GM20000 (cell line): ENCODE results near the gene CUL7.
A peak's percentile ranks its signal among the peaks of the same experiment; 100 is the strongest.

Experiments
- DNase-seq: peaks from one replicate; pipeline ENCODE4 v3.0.0; 2012; ENCODE audit warnings: low spot score
- CTCF ChIP-seq: IDR thresholded peaks from 2 replicates; pipeline ENCODE4 v1.5.1; 2012; ENCODE audit warnings: mild to moderate bottlenecking, control low read depth; ENCODE audit errors: extremely low read depth, missing control alignments

The CUL7 gene

GRCh38 chr6:43013097-43013842 lies 40.4 kb downstream of the CUL7 start:
- DNase-seq: no peak
- TF ChIP-seq CTCF: no peak

- DNase-seq: no peak
- TF ChIP-seq CTCF: no peak
Observed at GRCh38 chr6:43012364-43012763, 41.3 kb downstream of the CUL7 start.

DNA sequence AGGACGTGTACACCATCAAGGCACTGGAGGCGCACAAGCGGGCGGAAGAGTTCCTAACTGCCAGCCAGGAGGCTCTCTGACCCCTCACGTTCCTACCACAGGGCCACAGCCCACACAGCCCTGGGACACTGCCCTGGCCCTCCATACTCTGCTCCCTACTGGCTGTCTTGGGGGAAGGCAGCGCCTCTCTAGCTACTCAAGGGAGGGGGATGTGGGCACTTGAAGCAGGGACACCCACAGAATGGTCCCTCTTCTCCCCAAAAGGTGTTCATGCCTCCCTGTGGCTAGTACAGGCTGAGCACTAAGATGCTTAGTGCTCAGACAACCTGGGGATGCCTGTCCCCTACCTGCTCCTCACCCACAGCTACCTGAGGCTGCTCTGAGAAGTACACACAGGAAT lies 42.4 kb downstream of the CUL7 start:
- no peak for DNase-seq
- TF ChIP-seq CTCF: no peak

DNA sequence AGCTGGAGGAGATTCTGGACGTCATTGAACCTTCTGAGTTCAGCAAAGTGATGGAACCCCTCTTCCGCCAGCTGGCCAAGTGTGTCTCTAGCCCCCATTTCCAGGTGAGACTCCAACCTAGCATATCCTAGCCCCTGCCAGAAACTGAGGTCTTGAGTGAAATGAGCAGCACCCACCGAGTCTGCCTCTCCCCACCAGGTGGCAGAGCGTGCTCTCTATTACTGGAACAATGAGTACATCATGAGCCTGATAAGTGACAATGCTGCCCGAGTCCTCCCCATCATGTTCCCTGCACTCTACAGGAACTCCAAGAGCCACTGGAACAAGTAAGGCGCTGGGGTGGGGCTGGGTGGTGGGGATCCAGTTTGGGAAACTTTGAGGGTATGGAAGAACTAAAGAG lies 44.5 kb downstream of the CUL7 start:
- TF ChIP-seq CTCF: peak; percentile 47
- DNase-seq: peak; percentile 37

DNA sequence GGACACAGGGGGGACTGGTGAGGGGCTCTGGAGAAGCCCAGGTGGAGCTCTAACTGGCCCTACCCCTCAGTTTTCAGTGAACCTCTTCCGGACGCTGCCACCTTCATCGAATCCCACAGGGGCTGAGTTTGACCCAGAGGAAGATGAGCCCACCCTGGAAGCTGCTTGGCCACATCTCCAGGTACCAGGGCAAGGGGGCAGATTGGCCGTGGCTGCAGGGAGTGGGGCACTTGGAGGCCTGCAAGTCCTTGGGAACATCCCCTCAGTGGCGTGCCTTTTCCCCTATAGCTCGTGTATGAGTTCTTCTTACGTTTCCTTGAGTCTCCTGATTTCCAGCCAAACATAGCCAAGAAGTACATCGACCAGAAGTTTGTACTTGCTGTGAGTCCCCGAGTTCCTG lies 46.5 kb downstream of the CUL7 start:
- TF ChIP-seq CTCF: no peak
- no peak for DNase-seq

- DNase-seq: no peak
- TF ChIP-seq CTCF: no peak
Observed at GRCh38 chr6:43006251-43006650, 47.4 kb downstream of the CUL7 start.

GRCh38 chr6:43005844-43006243 lies 47.8 kb downstream of the CUL7 start:
- no peak for TF ChIP-seq CTCF
- no peak for DNase-seq
